Ramos (cell line): ENCODE results near the gene PROM1.

Experiments
- in situ Hi-C: fragments of 300-500 bp; cut with MboI; formaldehyde crosslinking; loops from one replicate; pipeline ENCODE4 v1.14.3; 2022; ENCODE audit warnings: low sequenced_read_pairs; ENCODE audit not compliant: unreplicated experiment

The PROM1 gene

GRCh38 chr4:16083241-16084191, at the start of gene PROM1:
TSS of gene PROM1 (minus strand) at chr4:16084023. CDS start at chr4:16075906, 8,117 bp downstream.
- in situ Hi-C loops, result no loop called here

GRCh38 chr4:16133406-16133805, 49.6 kb upstream of the PROM1 start:
- in situ Hi-C loops, result no loop called here

- in situ Hi-C loops, result no loop called here
Measured at GRCh38 chr4:16131293-16131692, 47.5 kb upstream of the PROM1 start.

GRCh38 chr4:16129336-16129735, 45.5 kb upstream of the PROM1 start:
- in situ Hi-C loops, result no loop called here

GRCh38 chr4:16126714-16127113, 42.9 kb upstream of the PROM1 start:
- in situ Hi-C loops, result no loop called here

- in situ Hi-C loops, result no loop called here
Measured at GRCh38 chr4:16125571-16126445, 42.0 kb upstream of the PROM1 start.

GRCh38 chr4:16124232-16124631, 40.4 kb upstream of the PROM1 start:
- in situ Hi-C loops, result no loop called here

- in situ Hi-C loops, result no loop called here
Measured at GRCh38 chr4:16123356-16124084, 39.7 kb upstream of the PROM1 start.

GRCh38 chr4:16122784-16123183, 39.0 kb upstream of the PROM1 start:
- in situ Hi-C loops, result no loop called here

GRCh38 chr4:16122308-16122711, 38.5 kb upstream of the PROM1 start:
- in situ Hi-C loops, result no loop called here

GRCh38 chr4:16120720-16121119, 36.9 kb upstream of the PROM1 start:
- in situ Hi-C loops, result no loop called here

GRCh38 chr4:16119981-16120380, 36.2 kb upstream of the PROM1 start:
- in situ Hi-C loops, result no loop called here

GRCh38 chr4:16118090-16118489, 34.3 kb upstream of the PROM1 start:
- in situ Hi-C loops, result no loop called here

GRCh38 chr4:16117164-16117563, 33.3 kb upstream of the PROM1 start:
- in situ Hi-C loops, result no loop called here

GRCh38 chr4:16116493-16116990, 32.7 kb upstream of the PROM1 start:
- in situ Hi-C loops, result no loop called here

GRCh38 chr4:16116019-16116418, 32.2 kb upstream of the PROM1 start:
- in situ Hi-C loops, result no loop called here

GRCh38 chr4:16114546-16114945, 30.7 kb upstream of the PROM1 start:
- in situ Hi-C loops, result no loop called here

- in situ Hi-C loops, result no loop called here
Measured at GRCh38 chr4:16113741-16114140, 29.9 kb upstream of the PROM1 start.

GRCh38 chr4:16111533-16111932, 27.7 kb upstream of the PROM1 start:
- in situ Hi-C loops, result no loop called here

GRCh38 chr4:16110661-16111290, 27.0 kb upstream of the PROM1 start:
- in situ Hi-C loops, result no loop called here
